Panc1 (cell line): Measurements from ENCODE around the gene MLLT10.

Experiments used
- POLR2AphosphoS5 ChIP-seq: IDR thresholded peaks from 2 replicates; pipeline ENCODE4 v1.6.1; 2012; ENCODE audit warnings: mild to moderate bottlenecking, low read depth, low read length, moderate library complexity
- SIN3A ChIP-seq: IDR thresholded peaks from 2 replicates; pipeline ENCODE4 v1.6.1; 2012; ENCODE audit warnings: low read depth, mild to moderate bottlenecking, low read length, moderate library complexity, borderline replicate concordance; ENCODE audit not compliant: insufficient read depth
- TCF7L2 ChIP-seq: IDR thresholded peaks from 2 replicates; pipeline ENCODE4 v1.6.1; 2011; ENCODE audit warnings: mild to moderate bottlenecking, low read depth, low read length, inconsistent platforms
- TF ChIP-seq, protein P1 (sequence below), 2 experiments: IDR thresholded peaks; 2 replicates each; pipeline ENCODE4 v1.6.1; 2011 to 2012; ENCODE audit warnings: low read depth in 2 of 2, control low read depth in 1 of 2, low read length in 1 of 2, mild to moderate bottlenecking in 1 of 2, moderate library complexity in 1 of 2; ENCODE audit not compliant: insufficient read depth in 1 of 2
- TF ChIP-seq, protein P2 (sequence below): fragments of 450-650 bp; IDR thresholded peaks from 2 replicates; pipeline ENCODE4 v1.5.1; 2017; ENCODE audit warnings: mild to moderate bottlenecking

DNA sequence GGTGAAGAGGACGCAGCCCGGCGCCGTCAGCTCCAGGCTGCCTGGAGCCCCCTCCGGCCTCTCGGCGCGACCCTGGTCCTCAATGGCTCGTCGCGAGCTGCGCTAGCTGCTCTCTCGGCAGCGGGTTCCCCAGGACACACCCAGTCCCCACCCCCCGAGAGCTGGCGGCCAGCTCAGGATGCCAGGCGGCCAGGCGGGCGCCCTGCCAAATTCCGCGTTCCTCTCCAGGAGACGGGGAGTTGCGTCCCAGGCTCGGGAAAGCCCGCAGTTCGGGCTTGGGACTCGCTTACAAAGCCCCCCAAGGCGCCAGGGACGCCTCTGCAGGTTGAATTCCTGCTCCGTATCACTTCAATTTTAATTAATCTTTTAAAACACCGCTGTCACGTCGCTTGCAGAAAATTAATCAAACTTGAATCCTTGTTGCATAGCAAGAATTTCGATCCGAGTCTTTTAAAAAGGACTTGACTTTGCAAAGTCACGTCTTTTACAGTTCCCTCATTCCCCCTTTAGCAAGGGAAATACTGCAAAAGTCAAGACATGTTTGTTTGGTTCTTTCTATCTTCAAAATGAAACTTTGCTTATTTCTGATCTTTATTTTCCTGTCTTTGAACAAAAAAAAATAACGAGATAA, 36.7 kb upstream of the MLLT10 start:
- TF ChIP-seq, protein P1, sequence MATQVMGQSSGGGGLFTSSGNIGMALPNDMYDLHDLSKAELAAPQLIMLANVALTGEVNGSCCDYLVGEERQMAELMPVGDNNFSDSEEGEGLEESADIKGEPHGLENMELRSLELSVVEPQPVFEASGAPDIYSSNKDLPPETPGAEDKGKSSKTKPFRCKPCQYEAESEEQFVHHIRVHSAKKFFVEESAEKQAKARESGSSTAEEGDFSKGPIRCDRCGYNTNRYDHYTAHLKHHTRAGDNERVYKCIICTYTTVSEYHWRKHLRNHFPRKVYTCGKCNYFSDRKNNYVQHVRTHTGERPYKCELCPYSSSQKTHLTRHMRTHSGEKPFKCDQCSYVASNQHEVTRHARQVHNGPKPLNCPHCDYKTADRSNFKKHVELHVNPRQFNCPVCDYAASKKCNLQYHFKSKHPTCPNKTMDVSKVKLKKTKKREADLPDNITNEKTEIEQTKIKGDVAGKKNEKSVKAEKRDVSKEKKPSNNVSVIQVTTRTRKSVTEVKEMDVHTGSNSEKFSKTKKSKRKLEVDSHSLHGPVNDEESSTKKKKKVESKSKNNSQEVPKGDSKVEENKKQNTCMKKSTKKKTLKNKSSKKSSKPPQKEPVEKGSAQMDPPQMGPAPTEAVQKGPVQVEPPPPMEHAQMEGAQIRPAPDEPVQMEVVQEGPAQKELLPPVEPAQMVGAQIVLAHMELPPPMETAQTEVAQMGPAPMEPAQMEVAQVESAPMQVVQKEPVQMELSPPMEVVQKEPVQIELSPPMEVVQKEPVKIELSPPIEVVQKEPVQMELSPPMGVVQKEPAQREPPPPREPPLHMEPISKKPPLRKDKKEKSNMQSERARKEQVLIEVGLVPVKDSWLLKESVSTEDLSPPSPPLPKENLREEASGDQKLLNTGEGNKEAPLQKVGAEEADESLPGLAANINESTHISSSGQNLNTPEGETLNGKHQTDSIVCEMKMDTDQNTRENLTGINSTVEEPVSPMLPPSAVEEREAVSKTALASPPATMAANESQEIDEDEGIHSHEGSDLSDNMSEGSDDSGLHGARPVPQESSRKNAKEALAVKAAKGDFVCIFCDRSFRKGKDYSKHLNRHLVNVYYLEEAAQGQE (IDR thresholded peaks at IDR 0.05; ENCODE audit: insufficient read depth in 1 of 2, low read depth in 2 of 2, low read length in 1 of 2): no peak
- TF ChIP-seq, protein P2, sequence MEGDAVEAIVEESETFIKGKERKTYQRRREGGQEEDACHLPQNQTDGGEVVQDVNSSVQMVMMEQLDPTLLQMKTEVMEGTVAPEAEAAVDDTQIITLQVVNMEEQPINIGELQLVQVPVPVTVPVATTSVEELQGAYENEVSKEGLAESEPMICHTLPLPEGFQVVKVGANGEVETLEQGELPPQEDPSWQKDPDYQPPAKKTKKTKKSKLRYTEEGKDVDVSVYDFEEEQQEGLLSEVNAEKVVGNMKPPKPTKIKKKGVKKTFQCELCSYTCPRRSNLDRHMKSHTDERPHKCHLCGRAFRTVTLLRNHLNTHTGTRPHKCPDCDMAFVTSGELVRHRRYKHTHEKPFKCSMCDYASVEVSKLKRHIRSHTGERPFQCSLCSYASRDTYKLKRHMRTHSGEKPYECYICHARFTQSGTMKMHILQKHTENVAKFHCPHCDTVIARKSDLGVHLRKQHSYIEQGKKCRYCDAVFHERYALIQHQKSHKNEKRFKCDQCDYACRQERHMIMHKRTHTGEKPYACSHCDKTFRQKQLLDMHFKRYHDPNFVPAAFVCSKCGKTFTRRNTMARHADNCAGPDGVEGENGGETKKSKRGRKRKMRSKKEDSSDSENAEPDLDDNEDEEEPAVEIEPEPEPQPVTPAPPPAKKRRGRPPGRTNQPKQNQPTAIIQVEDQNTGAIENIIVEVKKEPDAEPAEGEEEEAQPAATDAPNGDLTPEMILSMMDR: no peak
- TF ChIP-seq TCF7L2 (no peak; the same call in 1 of the 2 replicates), POLR2AphosphoS5 (peak; percentile 82; the same call in 1 of the 2 replicates), SIN3A (peak; percentile 85; the same call in 1 of the 2 replicates)
